ENCODE measurements around the gene ING1. TPM values are rescaled to one million over a fixed set of nuclear protein-coding genes. Genes with fewer than 3 reads are reported as not detected.

ING1 gene
- total and polyA plus RNA-seq, 2 donors: 15.8 to 19.6 TPM

- 52% methylated on average over 9 of the region's 9 CpGs for WGBS
- Histone ChIP-seq H3K4me1 (ENCODE audit: control insufficient read depth in 2 of 2, insufficient read depth in 2 of 2, low read length in 2 of 2) (no peaks in the 10 kb centered on the region), H3K27ac (ENCODE audit: low read depth in 1 of 2, low read length in 1 of 2) (no peak overlapping the region), H3K27me3 (ENCODE audit: control insufficient read depth in 2 of 2, insufficient read depth in 1 of 2, low read length in 1 of 2) (no peaks in the 10 kb centered on the region), H3K9me3 (ENCODE audit: control insufficient read depth in 2 of 2, insufficient read depth in 1 of 2, low read length in 1 of 2) (no peaks in the 10 kb centered on the region), H3K36me3 (ENCODE audit: control insufficient read depth in 2 of 2, insufficient read depth in 2 of 2, low read length in 1 of 2) (no peaks in the 10 kb centered on the region), H3K4me3 (ENCODE audit: low read length in 2 of 2) (no peak overlapping the region)
- DNase-seq (ENCODE audit: low read depth in 6 of 9, low spot score in 9 of 9): no peak
Measured at GRCh38 chr13:110771194-110771593, 57.7 kb downstream of the ING1 start.

- 93% methylated on average over 13 of the region's 13 CpGs for WGBS
- DNase-seq (ENCODE audit: low read depth in 6 of 9, low spot score in 9 of 9): no peak
- Histone ChIP-seq H3K36me3 (ENCODE audit: control insufficient read depth in 2 of 2, insufficient read depth in 2 of 2, low read length in 1 of 2) (no peaks in the 10 kb centered on the region), H3K27ac (ENCODE audit: low read depth in 1 of 2, low read length in 1 of 2) (no peak overlapping the region), H3K27me3 (ENCODE audit: control insufficient read depth in 2 of 2, insufficient read depth in 1 of 2, low read length in 1 of 2) (no peaks in the 10 kb centered on the region), H3K9me3 (ENCODE audit: control insufficient read depth in 2 of 2, insufficient read depth in 1 of 2, low read length in 1 of 2) (no peaks in the 10 kb centered on the region), H3K4me1 (ENCODE audit: control insufficient read depth in 2 of 2, insufficient read depth in 2 of 2, low read length in 2 of 2) (no peaks in the 10 kb centered on the region), H3K4me3 (ENCODE audit: low read length in 2 of 2) (no peak overlapping the region)
Measured at GRCh38 chr13:110772091-110772984, 58.8 kb downstream of the ING1 start.

Other genes starting within 250 kb of the ING1 start
- gene RAB20, start 152.0 kb upstream of the ING1 start, total RNA-seq: 4.8 TPM
- gene RAB20, start 152.0 kb upstream of the ING1 start, polyA plus RNA-seq: 18.5 TPM
- gene NAXD, start 98.2 kb upstream of the ING1 start, total RNA-seq: 15.8 TPM
- gene NAXD, start 98.2 kb upstream of the ING1 start, polyA plus RNA-seq: 50.4 TPM
- 45.4 TPM for gene CARS2, start 7.6 kb upstream of the ING1 start, total RNA-seq
- 105 TPM for gene CARS2, start 7.6 kb upstream of the ING1 start, polyA plus RNA-seq
- gene ANKRD10, start 201.4 kb downstream of the ING1 start, total RNA-seq: 85.8 TPM
- 207 TPM for gene ANKRD10, start 201.4 kb downstream of the ING1 start, polyA plus RNA-seq

Measured in thymus (tissue), 11 donors.